GM18505 (cell line): ENCODE measurements around the gene RABGAP1L.

Experiments used
- ATAC-seq: cut with Tn5 transposase; IDR thresholded peaks from one replicate; pipeline ENCODE4 v1.9.1; 2021; ENCODE audit not compliant: unreplicated experiment
- POLR2A ChIP-seq: IDR thresholded peaks from 4 replicates; pipeline ENCODE4 v1.6.1; 2011; ENCODE audit warnings: borderline replicate concordance; ENCODE audit not compliant: insufficient read depth, insufficient read length; ENCODE audit errors: extremely low read depth

Gene RABGAP1L

GRCh38 chr1:174850726-174851125 is 691.4 kb downstream of the RABGAP1L start:
- no peak for ATAC-seq
- no peak for TF ChIP-seq POLR2A

DNA sequence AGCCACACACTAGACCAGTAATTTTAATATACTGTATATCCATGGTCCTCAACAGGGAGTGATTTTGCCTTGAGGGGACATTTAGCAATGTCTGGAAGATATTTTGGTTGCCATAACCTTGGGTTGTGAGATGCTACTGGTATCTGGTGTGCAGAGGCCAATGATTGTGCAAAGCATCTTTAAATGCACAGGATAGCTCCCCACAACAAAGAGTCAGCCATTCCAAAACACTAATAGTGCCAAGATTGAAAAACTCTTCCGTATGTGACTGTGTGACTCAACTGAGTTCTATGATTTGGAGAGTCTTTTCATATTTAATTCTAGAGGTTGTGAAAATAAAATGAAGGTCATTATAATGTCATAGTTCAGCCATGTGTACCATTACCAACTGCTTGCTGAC is 699.0 kb downstream of the RABGAP1L start:
- TF ChIP-seq POLR2A: no peak
- no peak for ATAC-seq

GRCh38 chr1:174870319-174870718 is 711.0 kb downstream of the RABGAP1L start:
- ATAC-seq: no peak
- no peak for TF ChIP-seq POLR2A

DNA sequence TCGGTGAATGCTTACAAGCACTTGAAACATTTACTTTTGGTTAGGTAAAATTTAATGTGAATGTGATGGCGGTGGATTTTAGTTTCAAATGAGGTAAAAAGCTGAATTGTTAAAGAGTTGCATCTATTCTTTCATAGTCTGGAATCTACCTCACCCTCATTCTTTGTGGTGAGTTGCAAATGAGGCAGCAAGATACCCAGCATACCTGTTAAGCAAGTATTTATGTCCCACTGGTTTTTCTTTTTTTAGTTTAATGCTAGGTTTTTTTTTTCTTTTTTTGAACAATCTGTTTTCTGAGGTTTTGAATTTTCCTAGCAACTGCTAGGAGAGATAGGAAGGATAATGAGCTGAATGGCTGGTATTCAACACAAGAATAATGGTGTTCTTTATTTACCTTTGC is 712.6 kb downstream of the RABGAP1L start:
- TF ChIP-seq POLR2A: no peak

GRCh38 chr1:174872615-174873058 is 713.3 kb downstream of the RABGAP1L start:
- ATAC-seq: no peak
- no peak for TF ChIP-seq POLR2A

More for the DNA sequence above, 712.6 kb downstream of the RABGAP1L start:
- ATAC-seq: no peak

GRCh38 chr1:174874331-174875053 is 715.2 kb downstream of the RABGAP1L start:
- no peak for TF ChIP-seq POLR2A
- ATAC-seq: peak; percentile 54

DNA sequence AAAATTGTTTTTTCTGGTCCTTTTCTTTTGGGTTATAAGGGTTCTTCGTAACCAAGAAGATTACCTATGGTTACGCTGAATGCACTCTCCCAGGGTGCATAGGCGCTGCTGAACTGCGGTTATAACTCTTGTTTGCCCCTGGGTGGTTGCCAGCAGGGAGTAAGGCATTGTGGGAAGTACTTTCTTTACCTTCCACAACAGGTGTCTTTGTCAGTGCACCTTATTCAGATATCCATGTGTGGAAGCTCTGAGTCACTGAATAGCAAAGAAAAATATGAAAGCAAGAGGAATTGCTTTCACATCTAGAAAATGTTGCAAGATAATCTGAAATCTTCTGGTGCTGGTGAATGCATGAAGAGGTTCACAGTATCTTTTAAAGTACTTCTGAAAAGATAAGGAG is 716.0 kb downstream of the RABGAP1L start:
- ATAC-seq: no peak

GRCh38 chr1:174877208-174877673 is 717.9 kb downstream of the RABGAP1L start:
- no peak for ATAC-seq
- no peak for TF ChIP-seq POLR2A

More for the DNA sequence above, 716.0 kb downstream of the RABGAP1L start:
- TF ChIP-seq POLR2A: no peak

- no peak for ATAC-seq
- TF ChIP-seq POLR2A: no peak
Observed at GRCh38 chr1:174880171-174880570, 720.9 kb downstream of the RABGAP1L start.

DNA sequence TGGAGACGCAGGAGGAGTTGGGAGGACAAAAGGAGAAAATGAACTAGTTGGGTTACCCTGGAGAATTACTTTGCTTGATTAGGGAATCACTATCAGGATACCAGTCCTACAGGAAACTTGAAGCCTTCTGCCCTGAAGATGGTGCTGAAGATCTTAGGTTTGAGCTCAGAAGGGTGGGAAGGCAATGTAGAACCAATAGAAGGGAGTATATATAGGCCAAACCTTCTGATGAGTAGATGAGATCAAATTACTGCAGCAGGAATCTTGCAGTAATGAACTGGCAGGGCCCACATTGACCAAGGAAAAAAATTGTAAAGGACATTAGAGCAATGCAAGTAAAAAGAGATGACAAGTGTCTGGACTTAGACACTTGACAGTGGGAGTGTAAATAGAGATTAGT is 724.1 kb downstream of the RABGAP1L start:
- no peak for ATAC-seq
- TF ChIP-seq POLR2A: no peak

DNA sequence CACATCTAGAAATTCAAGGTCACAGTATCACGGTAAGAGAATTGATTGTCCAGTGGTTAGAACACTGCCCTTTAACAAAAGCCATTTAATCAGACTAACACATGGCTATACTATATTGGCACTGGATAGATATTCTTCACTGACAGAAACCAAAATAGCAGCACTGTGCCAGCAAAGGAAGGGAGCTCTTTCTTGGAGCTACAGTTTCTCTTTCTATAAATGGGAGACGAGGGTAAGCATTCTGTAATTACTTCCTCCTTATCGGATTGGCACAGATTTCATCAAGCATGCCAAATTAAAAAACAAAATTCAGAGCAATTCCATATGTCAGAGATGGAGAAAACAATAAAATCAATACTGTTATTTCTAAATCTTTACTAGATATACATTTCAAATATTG is 724.7 kb downstream of the RABGAP1L start:
- ATAC-seq: no peak
- TF ChIP-seq POLR2A: no peak

- TF ChIP-seq POLR2A: no peak
- ATAC-seq: no peak
Observed at GRCh38 chr1:174884566-174884965, 725.2 kb downstream of the RABGAP1L start.

DNA sequence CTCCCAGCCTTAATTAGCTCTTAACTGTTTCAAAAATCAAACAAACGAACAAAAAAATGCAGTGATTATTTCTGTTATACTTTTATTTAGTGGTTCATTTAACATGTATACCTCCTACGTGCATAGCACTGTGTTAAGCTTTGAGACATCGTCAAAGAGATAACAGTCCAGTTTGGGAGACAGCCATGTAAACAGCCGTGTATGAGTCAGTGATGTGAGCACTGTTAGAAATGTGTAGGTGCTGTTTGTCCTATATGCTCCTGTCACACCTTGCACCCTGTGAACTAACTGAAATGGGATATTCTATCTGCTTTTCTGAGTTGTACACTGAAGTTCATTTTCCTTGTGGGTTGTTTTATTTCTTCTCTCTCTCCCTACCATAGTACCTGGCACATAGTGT is 730.7 kb downstream of the RABGAP1L start:
- TF ChIP-seq POLR2A: no peak
- no peak for ATAC-seq

- TF ChIP-seq POLR2A: no peak
- ATAC-seq: no peak
Observed at GRCh38 chr1:174892016-174892415, 732.7 kb downstream of the RABGAP1L start.
